NOMO-1 (cell line): ENCODE results near the gene ELOVL4.

Experiments used
- DNase-seq, 2 experiments: peaks; one replicate each; lab custom pipeline; 2025; ENCODE audit not compliant: unreplicated experiment in 2 of 2; lab: John Stamatoyannopoulos, UW

The ELOVL4 gene

DNA sequence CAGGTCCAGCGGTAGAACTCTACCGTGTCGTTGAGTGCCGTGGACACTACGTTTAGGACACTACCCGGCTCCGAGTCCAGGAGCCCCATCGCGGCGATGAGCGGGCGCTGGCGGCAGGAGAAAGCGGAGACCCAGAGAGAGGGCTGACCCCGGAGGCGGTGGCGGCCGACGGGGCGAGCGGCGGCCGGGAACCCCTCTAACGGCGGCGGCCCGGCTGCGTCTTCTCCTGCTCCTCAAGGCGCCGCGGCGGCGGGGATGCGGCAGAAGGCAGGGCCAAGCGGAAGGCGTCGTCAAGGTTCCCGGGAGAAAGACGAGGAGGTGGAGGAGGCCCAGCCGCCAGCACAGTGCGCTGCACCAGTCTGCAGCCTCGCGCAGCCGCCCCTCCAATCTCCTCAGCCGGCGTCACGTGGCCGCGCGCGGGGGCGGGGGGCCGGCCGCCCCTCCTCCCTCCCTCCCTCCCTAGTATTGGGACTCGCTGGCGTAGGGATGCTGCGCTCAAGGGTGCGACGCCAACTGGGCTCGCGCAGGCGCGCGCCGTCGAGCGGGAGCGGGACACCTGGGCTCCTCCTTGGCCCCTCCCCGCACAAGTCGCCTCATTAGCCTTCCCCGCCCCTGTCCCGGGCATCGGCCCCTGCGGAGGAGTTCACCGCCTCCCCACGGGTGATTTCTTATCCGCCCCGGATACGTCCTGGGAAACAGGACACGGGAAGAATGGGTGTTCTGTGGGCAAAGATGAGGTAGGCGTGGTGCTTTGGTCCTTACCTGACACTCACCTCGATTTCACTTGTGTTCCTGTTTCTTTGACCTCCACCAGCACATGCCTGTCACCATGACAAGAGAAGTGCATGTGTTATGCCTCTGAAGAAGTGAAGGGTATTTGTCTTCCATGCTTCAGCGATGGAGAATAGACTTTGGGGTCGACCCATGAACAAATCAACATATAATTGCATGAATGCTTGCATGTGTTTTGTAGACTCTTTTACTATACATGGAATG, at the start of gene ELOVL4:
ELOVL4 (minus strand) TSS at position 363 of the 996 bp plus-strand sequence; CDS start at position 89, 274 bp downstream.
- DNase-seq = no peak

- no peak for DNase-seq
Observed at GRCh38 chr6:79993911-79994309, 46.6 kb upstream of the ELOVL4 start.

DNA sequence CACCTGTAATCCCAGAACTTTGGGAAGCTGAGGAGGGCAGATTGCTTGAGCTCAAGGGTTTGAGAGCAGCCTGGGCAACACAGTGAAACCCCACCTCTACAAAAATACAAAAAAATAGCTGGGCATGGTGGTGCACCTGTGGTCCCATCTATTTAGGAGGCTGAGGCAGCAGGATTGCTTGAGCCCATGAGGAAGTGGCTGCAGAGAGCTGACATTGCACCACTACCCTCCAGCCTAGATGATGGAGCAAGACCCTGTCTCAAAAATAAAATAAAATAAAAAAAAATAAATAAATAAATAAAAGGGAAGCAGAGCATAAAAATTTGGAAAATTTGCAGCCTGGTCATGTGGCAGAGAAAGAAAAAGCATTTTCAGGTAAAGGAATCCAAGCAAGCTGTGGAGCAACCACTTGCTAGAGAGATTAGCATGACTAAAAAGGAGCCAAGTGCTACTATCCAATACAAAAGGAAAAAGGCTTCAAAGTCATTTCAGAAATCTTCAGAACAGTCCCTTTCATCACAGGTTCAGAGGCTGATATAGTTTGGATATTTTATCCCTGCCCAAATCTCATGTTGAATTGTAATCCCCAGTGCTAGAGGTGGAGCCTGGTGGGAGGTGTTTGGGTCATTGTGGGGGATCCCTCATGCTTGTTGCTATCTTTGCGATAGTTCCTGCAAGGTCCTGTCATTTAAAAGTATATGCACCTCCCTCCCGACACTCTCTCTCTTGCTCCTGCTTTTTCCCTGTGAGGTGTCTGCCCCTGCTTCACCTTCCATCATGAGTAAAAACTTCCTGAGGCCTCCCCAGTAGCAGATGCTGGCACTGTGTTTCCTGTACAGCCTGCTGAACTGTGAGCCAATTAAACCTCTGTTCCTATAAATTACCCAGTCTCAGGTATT, 45.9 kb upstream of the ELOVL4 start:
- no peak for DNase-seq

DNA sequence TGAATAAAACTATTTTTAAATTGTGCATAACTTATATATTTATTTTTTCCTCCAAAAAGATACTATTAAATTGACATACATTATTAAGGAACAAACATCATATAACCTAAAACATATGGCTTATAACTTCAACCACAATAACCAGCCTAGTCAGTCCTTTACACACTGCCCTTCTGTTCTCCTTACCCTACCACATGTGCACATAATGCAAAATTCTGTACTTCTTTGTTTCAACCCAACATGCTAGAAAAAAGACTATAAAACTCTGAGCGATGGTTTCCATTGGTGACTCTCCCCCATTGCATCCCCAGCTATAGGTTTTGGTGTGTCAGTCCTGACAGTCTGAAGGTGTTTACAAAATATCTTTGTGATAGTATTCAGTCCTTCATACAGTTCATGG, 42.3 kb upstream of the ELOVL4 start:
- no peak for DNase-seq

GRCh38 chr6:79985128-79985527, 37.8 kb upstream of the ELOVL4 start:
- no peak for DNase-seq

GRCh38 chr6:79984261-79984660, 36.9 kb upstream of the ELOVL4 start:
- no peak for DNase-seq

- DNase-seq = no peak
Observed at GRCh38 chr6:79981652-79982051, 34.3 kb upstream of the ELOVL4 start.

DNA sequence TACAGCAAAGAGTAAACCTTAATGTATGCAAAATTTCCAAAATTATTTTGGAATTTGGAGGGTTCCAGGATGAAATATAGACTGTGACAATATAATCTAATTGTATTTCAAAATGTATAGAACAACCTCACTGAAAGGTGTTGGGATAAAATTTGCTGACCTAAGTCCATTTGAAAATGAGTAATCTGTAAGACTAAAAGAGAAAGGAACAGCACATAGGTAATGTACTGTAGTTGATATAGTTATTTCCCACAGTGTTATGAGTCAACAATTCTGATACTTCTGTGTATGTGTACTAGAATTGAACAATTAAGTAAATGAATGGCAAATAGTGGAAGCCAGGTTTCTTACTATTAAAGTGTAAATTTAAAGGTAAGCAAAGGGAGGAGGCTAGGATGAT, 23.8 kb upstream of the ELOVL4 start:
- DNase-seq = no peak

- DNase-seq = no peak
Observed at GRCh38 chr6:79969784-79970183, 22.4 kb upstream of the ELOVL4 start.

GRCh38 chr6:79967178-79967577, 19.8 kb upstream of the ELOVL4 start:
- no peak for DNase-seq

- DNase-seq = no peak
Observed at GRCh38 chr6:79964607-79965081, 17.3 kb upstream of the ELOVL4 start.

GRCh38 chr6:79954849-79955248, 7.5 kb upstream of the ELOVL4 start:
- peak in 1 of 2 experiments; percentile 8 for DNase-seq

- DNase-seq = peak in 1 of 2 experiments; percentile 70
Observed at GRCh38 chr6:79949233-79949632, 1.9 kb upstream of the ELOVL4 start.

GRCh38 chr6:79946272-79947190, 822 bp downstream of the ELOVL4 start:
- no peak for DNase-seq

DNA sequence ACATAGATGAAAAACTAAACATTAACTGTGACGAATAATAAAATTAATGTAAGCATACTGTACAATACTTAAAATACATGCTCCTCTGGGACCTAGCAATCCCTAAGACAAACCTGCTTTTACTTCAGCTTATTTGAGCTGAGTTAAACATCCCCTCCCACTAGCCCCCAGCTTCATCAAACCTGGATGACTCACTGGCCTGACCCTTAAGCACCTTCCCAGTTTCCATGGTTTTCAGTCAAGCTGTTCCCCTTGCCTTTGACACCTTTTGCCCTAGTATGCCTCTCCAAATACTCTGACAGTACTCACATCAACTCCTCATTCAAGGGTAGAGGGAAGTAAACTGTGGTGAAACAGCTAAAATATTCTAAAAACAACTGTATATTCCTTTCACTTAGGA, 4.2 kb downstream of the ELOVL4 start:
- DNase-seq = no peak

DNA sequence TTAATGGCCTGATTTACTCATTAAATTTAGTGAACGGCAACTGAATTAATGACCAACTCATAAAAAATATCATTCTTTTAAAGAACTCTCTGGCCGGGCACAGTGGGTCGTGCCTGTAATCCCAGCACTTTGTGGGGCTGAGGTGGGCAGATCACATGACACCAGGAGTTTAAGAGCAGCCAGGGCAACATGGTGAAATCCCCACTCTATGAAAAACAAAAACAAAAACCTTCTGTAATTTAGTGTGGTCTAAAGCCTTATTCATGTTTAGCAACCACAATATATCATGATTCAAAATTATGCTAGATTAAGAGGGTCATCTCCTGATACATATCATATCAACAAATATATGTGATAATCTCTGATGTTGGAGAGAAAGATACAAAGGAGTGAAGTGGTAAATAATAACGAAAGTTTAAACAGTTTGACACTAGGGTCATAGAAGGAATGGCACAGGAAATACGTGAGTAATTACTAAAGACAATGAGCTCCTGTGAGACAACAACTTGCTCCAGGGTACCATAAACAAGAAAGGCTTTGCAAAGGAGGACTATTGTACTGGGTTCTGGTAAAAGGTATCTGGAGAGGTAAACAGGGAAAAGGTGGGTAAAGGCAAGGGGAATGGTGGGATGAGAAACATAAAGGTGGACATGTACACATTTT, 5.7 kb downstream of the ELOVL4 start:
- DNase-seq = no peak

DNA sequence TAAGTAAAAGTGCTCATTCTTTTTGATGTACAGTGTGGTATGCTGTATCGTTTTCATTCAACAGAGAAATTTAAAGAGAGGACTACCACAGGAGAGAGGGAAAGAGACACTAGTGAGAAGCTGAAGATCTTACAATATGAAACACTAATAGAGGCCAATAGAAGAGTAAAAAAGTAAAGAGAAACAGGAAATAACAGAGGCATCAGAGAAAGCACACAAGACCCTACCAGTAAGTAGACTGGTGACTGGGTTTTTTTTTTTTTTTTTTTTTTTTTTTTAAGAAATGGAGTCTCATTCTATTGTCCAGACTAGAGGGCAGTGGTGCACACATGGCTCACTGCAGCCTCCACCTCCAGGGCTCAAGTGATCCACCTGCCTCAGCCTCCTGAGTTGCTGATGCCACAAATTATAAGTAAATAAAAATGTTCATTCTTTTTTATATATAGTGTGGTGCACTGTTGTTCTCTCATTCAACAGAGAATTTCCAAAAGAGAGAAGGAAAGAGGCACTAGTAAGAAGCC, 18.8 kb downstream of the ELOVL4 start:
- DNase-seq = no peak

GRCh38 chr6:79927758-79928157, 19.6 kb downstream of the ELOVL4 start:
- DNase-seq = no peak

DNA sequence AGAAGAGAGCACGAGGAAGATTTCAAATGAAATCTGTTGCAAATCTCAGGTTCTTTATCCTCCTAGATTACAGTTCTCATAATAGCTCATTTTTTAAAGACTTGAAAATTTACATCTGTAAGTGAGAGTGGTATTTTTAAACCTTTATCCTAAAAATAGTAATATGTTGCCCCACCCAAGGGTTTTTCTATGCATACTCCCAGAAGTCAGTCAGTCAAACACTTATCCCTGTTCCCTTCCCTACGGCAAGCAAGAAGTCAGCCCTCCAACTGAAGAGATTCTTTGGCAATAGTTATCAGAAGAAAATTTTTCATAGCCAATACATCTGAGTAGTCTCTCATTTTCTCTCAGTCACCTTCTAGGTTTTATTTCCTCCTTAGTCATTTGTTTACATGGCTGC, 24.1 kb downstream of the ELOVL4 start:
- no peak for DNase-seq
